Uterus (tissue), 2 donors: ENCODE data around the gene BMERB1.
"Not testable (repeated sequence)": the region's sequence is repeated elsewhere in the genome, so short reads cannot be mapped to it uniquely, and the experiment has no call there.

Source experiments
- POLR2A ChIP-seq, 2 donors: fragments of 450-650 bp; IDR thresholded peaks; one replicate each; pipeline ENCODE4 v1.6.1; 2016; ENCODE audit warnings: antibody characterized with exemption in 2 of 2, mild to moderate bottlenecking in 1 of 2, moderate library complexity in 1 of 2
- TF ChIP-seq, protein P1 (sequence below), 4 experiments: fragments of 200-600 bp in 2 of 4; fragments of 450-650 bp in 2 of 4; sonication (generic) in 2 of 4; IDR thresholded peaks; one replicate each; pipeline ENCODE4 v1.5.1; 2016 to 2019; ENCODE audit warnings: antibody characterized with exemption in 4 of 4, mild to moderate bottlenecking in 2 of 4, moderate library complexity in 1 of 4

GRCh38 chr16:15400314-15400713 is 34.1 kb upstream of the BMERB1 start:
- TF ChIP-seq, protein P1, sequence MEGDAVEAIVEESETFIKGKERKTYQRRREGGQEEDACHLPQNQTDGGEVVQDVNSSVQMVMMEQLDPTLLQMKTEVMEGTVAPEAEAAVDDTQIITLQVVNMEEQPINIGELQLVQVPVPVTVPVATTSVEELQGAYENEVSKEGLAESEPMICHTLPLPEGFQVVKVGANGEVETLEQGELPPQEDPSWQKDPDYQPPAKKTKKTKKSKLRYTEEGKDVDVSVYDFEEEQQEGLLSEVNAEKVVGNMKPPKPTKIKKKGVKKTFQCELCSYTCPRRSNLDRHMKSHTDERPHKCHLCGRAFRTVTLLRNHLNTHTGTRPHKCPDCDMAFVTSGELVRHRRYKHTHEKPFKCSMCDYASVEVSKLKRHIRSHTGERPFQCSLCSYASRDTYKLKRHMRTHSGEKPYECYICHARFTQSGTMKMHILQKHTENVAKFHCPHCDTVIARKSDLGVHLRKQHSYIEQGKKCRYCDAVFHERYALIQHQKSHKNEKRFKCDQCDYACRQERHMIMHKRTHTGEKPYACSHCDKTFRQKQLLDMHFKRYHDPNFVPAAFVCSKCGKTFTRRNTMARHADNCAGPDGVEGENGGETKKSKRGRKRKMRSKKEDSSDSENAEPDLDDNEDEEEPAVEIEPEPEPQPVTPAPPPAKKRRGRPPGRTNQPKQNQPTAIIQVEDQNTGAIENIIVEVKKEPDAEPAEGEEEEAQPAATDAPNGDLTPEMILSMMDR (IDR thresholded peaks at IDR 0.05), result not testable (repeated sequence)
- not testable (repeated sequence) for TF ChIP-seq POLR2A (IDR thresholded peaks at IDR 0.05)
